Neural crest cell (in vitro differentiated cells): ENCODE data around the gene MIS18A. TPM values are rescaled to one million over a fixed set of nuclear protein-coding genes. Genes with fewer than 3 reads are reported as not detected.
"Not testable (repeated sequence)": the region's sequence is repeated elsewhere in the genome, so short reads cannot be mapped to it uniquely, and the experiment has no call there.

Experiments
- DNase-seq: peaks from one replicate; pipeline ENCODE4 v3.0.0; 2021; ENCODE audit warnings: low read depth, mixed read lengths, low spot score
- H3K27ac Mint-ChIP-seq: one replicate; pipeline ENCODE4 v1.8.0; 2021; ENCODE audit warnings: mild to moderate bottlenecking, mixed read lengths; ENCODE audit not compliant: unreplicated experiment
- H3K27me3 Mint-ChIP-seq: 2 replicates; pipeline ENCODE4 v1.8.0; 2021; ENCODE audit warnings: low read depth, mild to moderate bottlenecking, mixed read lengths
- H3K36me3 Mint-ChIP-seq: 2 replicates; pipeline ENCODE4 v1.8.0; 2021; ENCODE audit warnings: low read depth, mild to moderate bottlenecking, mixed read lengths
- H3K4me1 Mint-ChIP-seq: 2 replicates; pipeline ENCODE4 v1.8.0; 2021; ENCODE audit warnings: mixed read lengths
- H3K4me3 Mint-ChIP-seq: one replicate; pipeline ENCODE4 v1.8.0; 2021; ENCODE audit warnings: mild to moderate bottlenecking, mixed read lengths
- H3K9me3 Mint-ChIP-seq: 2 replicates; pipeline ENCODE4 v1.8.0; 2021; ENCODE audit warnings: mixed read lengths
- total RNA-seq: library from RNA; stranded (reverse); gene quantifications from 2 replicates; pipeline ENCODE4 v1.2.1, GENCODE V29; 2021
- TF ChIP-seq, protein P1 (sequence below): fragments of 200-600 bp; sonication (generic); conservative IDR thresholded peaks from 2 replicates; pipeline ENCODE4 v1.5.0; 2021; ENCODE audit warnings: antibody characterized with exemption, mild to moderate bottlenecking

Gene MIS18A
- total RNA-seq, 1 donor from 2014 or later = 50.9 TPM

DNA sequence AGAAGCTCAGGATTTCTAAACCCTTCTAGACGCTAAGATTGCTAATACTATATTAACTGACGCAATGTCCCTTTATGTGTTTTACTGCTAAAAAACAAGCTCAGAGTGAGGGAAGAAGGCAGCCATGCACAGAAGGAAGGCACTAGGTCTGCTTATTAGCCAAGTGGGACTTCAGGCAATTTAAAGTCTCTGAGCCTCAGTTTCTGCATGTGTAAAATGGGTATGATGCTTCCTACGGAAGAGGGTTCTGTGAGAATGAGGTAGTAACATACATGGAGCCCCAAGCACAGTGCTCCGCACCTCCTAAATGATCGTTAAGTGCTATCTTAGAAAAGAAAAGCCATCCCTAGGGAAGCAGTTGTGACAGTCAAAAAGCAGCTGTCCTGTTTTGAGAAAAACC, 16.9 kb downstream of the MIS18A start:
- Mint-ChIP-seq H3K36me3 (peaks cover 10% of the 10 kb centered on the region), H3K27ac (no peak overlapping the region), H3K9me3 (no peaks in the 10 kb centered on the region), H3K4me1 (peaks cover 7% of the 10 kb centered on the region), H3K4me3 (no peak overlapping the region), H3K27me3 (no peaks in the 10 kb centered on the region)
- TF ChIP-seq, protein P1, sequence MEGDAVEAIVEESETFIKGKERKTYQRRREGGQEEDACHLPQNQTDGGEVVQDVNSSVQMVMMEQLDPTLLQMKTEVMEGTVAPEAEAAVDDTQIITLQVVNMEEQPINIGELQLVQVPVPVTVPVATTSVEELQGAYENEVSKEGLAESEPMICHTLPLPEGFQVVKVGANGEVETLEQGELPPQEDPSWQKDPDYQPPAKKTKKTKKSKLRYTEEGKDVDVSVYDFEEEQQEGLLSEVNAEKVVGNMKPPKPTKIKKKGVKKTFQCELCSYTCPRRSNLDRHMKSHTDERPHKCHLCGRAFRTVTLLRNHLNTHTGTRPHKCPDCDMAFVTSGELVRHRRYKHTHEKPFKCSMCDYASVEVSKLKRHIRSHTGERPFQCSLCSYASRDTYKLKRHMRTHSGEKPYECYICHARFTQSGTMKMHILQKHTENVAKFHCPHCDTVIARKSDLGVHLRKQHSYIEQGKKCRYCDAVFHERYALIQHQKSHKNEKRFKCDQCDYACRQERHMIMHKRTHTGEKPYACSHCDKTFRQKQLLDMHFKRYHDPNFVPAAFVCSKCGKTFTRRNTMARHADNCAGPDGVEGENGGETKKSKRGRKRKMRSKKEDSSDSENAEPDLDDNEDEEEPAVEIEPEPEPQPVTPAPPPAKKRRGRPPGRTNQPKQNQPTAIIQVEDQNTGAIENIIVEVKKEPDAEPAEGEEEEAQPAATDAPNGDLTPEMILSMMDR = no peak
- no peak for DNase-seq

DNA sequence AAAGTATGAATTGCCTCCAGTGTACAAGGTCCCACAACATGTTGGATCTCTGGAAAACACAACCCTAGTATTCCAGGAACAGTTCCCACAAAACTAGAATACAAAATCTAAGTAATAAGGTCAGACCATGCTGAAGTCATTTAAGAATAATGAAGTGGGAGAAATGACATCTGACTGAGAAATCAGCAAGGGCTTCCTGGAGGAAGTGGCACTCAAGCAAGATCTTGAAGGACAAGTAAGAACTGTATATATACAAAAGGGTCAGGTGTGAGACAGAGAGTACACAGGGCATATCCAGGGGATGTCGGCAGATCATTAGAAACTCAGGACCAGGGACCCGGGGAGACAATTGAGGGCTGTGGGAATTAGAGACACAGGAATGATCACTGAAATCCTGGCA, 18.7 kb downstream of the MIS18A start:
- Mint-ChIP-seq H3K27me3 (no peaks in the 10 kb centered on the region), H3K9me3 (no peaks in the 10 kb centered on the region), H3K4me1 (peaks cover 18% of the 10 kb centered on the region), H3K4me3 (no peak overlapping the region), H3K36me3 (no peaks in the 10 kb centered on the region), H3K27ac (no peak overlapping the region)
- no peak for DNase-seq
- TF ChIP-seq, protein P1 = no peak

DNA sequence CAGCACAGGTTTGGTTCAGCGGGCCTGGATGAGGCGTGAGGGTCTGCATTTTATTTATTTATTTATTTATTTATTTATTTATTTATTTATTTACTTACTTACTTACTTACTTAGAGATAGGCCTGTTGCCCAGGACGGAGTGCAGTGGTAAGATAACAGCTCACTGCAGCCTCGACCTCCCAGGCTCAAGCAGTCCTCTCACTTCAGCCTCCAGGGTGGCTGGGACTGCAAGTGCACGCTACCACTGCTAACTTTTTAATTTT, 20.1 kb downstream of the MIS18A start:
- not testable (repeated sequence) for H3K27ac Mint-ChIP-seq, DNase-seq, H3K27me3 Mint-ChIP-seq, H3K36me3 Mint-ChIP-seq, H3K4me3 Mint-ChIP-seq, H3K9me3 Mint-ChIP-seq
- H3K4me1 Mint-ChIP-seq = peaks cover 18% of the 10 kb centered on the region

DNA sequence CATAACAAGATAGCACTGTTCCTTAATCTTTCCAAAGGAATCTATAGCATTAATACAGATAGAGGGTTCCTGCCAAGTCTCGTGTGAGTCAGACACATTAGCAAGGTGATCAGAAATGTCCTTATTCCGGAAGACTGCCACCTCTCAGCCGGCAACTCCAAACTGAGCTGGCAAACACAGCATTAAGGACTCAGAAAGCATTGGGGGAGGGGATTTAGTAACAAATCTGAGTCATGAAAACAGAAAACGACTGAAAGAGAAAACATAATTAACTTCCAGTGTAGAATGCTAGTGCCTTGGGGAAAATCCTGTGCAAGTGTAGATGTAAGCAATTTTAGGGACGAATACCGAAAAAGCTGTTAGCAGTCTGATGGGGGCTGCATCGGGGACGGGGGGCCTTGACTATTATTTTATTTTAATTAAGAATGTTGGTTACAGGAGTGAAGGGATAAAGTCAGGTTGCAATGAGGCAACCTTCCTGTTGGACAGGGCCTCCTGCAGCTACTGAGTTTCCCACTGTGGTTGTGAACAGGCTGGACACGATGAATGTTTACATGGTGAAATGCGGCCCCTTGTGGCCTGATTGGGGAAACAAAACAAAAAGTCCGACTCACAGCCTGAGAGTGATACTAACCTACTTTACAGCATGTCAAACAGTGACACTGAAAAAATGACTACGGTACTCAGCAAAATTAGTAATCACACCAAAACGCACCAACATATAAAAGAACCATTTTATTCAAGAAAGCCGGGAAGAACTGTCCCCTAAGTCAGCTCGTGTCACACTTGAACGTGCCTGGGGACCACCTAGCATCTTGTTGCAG, 20.7 kb downstream of the MIS18A start:
- peak; percentile 65 for DNase-seq

DNA sequence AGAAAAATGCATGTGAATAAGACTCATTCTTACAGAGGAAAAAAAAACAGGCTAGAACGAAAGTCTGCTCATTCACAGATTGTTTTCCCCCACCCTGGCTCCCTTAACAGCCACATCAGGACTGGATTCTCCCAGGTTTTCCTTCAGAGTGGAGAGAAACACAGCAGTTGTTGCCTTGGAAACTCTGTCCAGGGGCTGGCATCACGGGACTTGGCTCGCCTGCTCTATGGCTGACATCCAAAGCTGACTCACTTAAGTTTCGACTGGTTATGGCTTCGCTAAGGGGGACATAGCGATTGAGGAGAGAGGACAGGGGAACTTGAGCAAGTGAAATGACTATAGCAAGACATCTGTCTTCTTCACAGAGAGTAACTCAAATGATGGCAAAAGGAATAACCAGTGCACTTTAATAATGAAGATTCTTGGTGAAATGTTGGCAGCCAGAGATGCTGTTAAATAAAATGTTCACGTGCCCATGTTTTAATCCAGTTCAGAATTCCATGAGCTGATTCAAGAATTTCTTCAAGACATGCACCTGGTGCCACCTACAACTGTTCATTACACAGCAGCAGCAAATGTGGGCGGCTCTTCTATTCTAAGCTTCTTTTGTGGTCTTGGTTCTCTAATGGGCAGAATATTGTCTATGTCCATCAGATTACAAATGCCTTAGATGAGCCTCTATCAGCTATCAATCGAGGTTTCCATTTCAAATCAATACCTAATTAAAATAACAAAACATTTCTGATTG, 21.8 kb downstream of the MIS18A start:
- peaks cover 18% of the 10 kb centered on the region for H3K4me1 Mint-ChIP-seq
- DNase-seq = no peak
- no peak overlapping the region for H3K4me3 Mint-ChIP-seq
- H3K36me3 Mint-ChIP-seq = no peaks in the 10 kb centered on the region
- no peaks in the 10 kb centered on the region for H3K27me3 Mint-ChIP-seq
- TF ChIP-seq, protein P1 = no peak
- peak overlapping the region; percentile 36 for H3K27ac Mint-ChIP-seq
- H3K9me3 Mint-ChIP-seq = no peaks in the 10 kb centered on the region

More for the DNA sequence above, 20.7 kb downstream of the MIS18A start:
- Mint-ChIP-seq H3K27me3 (no peaks in the 10 kb centered on the region), H3K27ac (no peak overlapping the region), H3K4me1 (peaks cover 18% of the 10 kb centered on the region), H3K4me3 (no peak overlapping the region), H3K36me3 (no peaks in the 10 kb centered on the region), H3K9me3 (no peaks in the 10 kb centered on the region)
- TF ChIP-seq, protein P1 = peak; percentile 90

DNA sequence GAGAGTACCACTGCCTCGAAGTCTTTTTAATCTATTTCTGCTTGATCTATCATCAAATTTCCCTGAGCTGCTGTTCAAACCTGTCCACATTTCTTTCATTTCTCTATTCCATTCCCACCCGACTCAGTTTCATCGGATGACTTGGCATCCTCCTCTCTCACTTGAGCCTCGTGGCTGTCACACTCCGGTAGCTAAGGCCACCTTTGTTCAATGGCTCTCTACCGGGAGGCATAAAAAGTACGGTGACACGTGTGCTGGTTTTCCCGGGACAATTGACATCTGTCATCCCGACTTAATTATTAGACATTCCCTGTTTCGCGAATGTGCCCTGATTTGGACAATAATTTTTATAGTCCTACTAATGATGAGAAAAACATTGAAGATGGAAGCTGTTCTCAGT, 22.6 kb downstream of the MIS18A start:
- H3K4me3 Mint-ChIP-seq = no peak overlapping the region
- no peaks in the 10 kb centered on the region for H3K9me3 Mint-ChIP-seq
- H3K4me1 Mint-ChIP-seq = peaks cover 18% of the 10 kb centered on the region
- DNase-seq = no peak
- no peaks in the 10 kb centered on the region for H3K27me3 Mint-ChIP-seq
- peak overlapping the region; percentile 36 for H3K27ac Mint-ChIP-seq
- TF ChIP-seq, protein P1 = no peak
- no peaks in the 10 kb centered on the region for H3K36me3 Mint-ChIP-seq
